Kidney (tissue), 14 donors: ENCODE data around the gene PLA2G6. TPM values are rescaled to one million over a fixed set of nuclear protein-coding genes. Genes with fewer than 3 reads are reported as not detected.
A peak's percentile ranks its signal among the peaks of the same experiment; 100 is the strongest.

ENCODE experiments used
- DNase-seq, 5 donors: peaks; one replicate each; pipeline ENCODE4 v3.0.0-alpha.2; 2013 to 2020
- FAIRE-seq: peaks from 2 replicates; lab custom pipeline; 2012; peaks lifted over from hg19 to GRCh38; lab: Jason Lieb, UNC
- H3K27ac ChIP-seq, 2 donors: one replicate each; pipeline ENCODE4 v1.7.0; 2013; ENCODE audit warnings: low read depth in 2 of 2, low read length in 2 of 2, inconsistent platforms in 1 of 2
- H3K27me3 ChIP-seq: one replicate; pipeline ENCODE4 v1.7.1; 2013; ENCODE audit warnings: low read length, inconsistent platforms; ENCODE audit not compliant: control insufficient read depth, insufficient read depth
- H3K36me3 ChIP-seq, 3 donors: one replicate each; pipeline versions ENCODE4 v1.7.0 to v1.7.1; 2013; ENCODE audit warnings: low read length in 3 of 3, control low read depth in 1 of 3, inconsistent platforms in 1 of 3; ENCODE audit not compliant: insufficient read depth in 3 of 3, control insufficient read depth in 2 of 3
- H3K4me1 ChIP-seq, 3 donors: one replicate each; pipeline versions ENCODE4 v1.7.0 to v1.7.1; 2013; ENCODE audit warnings: low read length in 3 of 3, inconsistent platforms in 1 of 3, low read depth in 1 of 3; ENCODE audit not compliant: control insufficient read depth in 2 of 3, insufficient read depth in 2 of 3
- H3K4me3 ChIP-seq, 3 donors: one replicate each; pipeline versions ENCODE4 v1.7.0 to v1.8.1; 2013; ENCODE audit warnings: low read length in 3 of 3, control low read depth in 1 of 3, inconsistent platforms in 1 of 3
- H3K9ac ChIP-seq, 3 donors: one replicate each; pipeline versions ENCODE4 v1.7.0 to v1.7.1; 2013; ENCODE audit warnings: low read length in 3 of 3, control low read depth in 1 of 3, inconsistent platforms in 1 of 3
- H3K9me3 ChIP-seq, 3 donors: one replicate each; pipeline versions ENCODE4 v1.7.0 to v1.7.1; 2013; ENCODE audit warnings: low read length in 3 of 3, control low read depth in 1 of 3, inconsistent platforms in 1 of 3; ENCODE audit not compliant: control insufficient read depth in 2 of 3, insufficient read depth in 1 of 3
- CTCF ChIP-seq: IDR thresholded peaks from 3 replicates; pipeline ENCODE4 v1.5.1; 2012; ENCODE audit warnings: mild to moderate bottlenecking, moderate library complexity, borderline replicate concordance; ENCODE audit not compliant: insufficient read depth; ENCODE audit errors: extremely low read depth
- intact Hi-C: fragments of 100-400 bp; cut with DNase I; formaldehyde crosslinking; loops from one replicate; pipeline ENCODE4 v1.11.1; 2022
- polyA plus RNA-seq: library from polyadenylated mRNA; stranded (reverse); fragments of 350-450 nt; fragmentation: Illumina TruSeq; extraction: RNeasy Lipid Tissue Mini Kit (QIAGEN cat#74804); gene quantifications from one replicate; pipeline ENCODE4 v1.2.3, GENCODE V29; 2014; ENCODE audit warnings: low read depth, low replicate concordance; ENCODE audit not compliant: insufficient read depth
- total RNA-seq: library from RNA; stranded (reverse); fragmentation: NEBNext Ultra II Directional; extraction: Animal tissue kit (Norgen Biotek cat#: 25700); gene quantifications from one replicate; pipeline ENCODE4 v1.2.1, GENCODE V29; 2021
- donor health status: control.
- donor health status: control.
- donor health status: control.
- donor health status: control.
- donor health status: control.
- donor health status: DM: yes; HTN: yes; CAD: no.
- donor health status: Normal renal cell carcinoma (clear cell type).

The PLA2G6 gene
- total and polyA plus RNA-seq, 2 donors from 2014 or later = 26.6 to 61.6 TPM

- intact Hi-C loops = no loop called here
- no peaks in the 10 kb centered on the region for H3K27me3 ChIP-seq
- FAIRE-seq (no peak), DNase-seq (peak in 1 of 5 donors; percentile 35)
- H3K4me1 ChIP-seq = peaks cover 0 to 3% (median 0%) of the 10 kb centered on the region in 3 donors
- no peak for TF ChIP-seq CTCF
- H3K9me3 ChIP-seq = no peaks in the 10 kb centered on the region
- peaks cover 0 to 34% (median 19%) of the 10 kb centered on the region in 3 donors for H3K36me3 ChIP-seq
- H3K27ac ChIP-seq = no peak overlapping the region
- H3K9ac ChIP-seq = no peak overlapping the region
- H3K4me3 ChIP-seq = no peak overlapping the region
These were observed 114.6 kb downstream of the PLA2G6 start for GRCh38 chr22:38067028-38067415.

- FAIRE-seq (no peak), DNase-seq (peak in 1 of 5 donors; percentile 19)
- intact Hi-C loops = no loop called here
- Histone ChIP-seq H3K4me1 (peaks cover 0 to 3% (median 0%) of the 10 kb centered on the region in 3 donors), H3K9ac (no peak overlapping the region), H3K27me3 (no peaks in the 10 kb centered on the region), H3K4me3 (no peak overlapping the region), H3K36me3 (peaks cover 0 to 31% (median 19%) of the 10 kb centered on the region in 3 donors), H3K9me3 (no peaks in the 10 kb centered on the region), H3K27ac (no peak overlapping the region)
- TF ChIP-seq CTCF = no peak
These were observed 115.1 kb downstream of the PLA2G6 start for GRCh38 chr22:38066381-38067027.

GRCh38 chr22:38065539-38065938, 116.1 kb downstream of the PLA2G6 start:
- H3K27me3 ChIP-seq = no peaks in the 10 kb centered on the region
- H3K27ac ChIP-seq = no peak overlapping the region
- FAIRE-seq = no peak
- no peak overlapping the region for H3K4me3 ChIP-seq
- TF ChIP-seq CTCF = no peak
- DNase-seq = no peak
- intact Hi-C loops = no loop called here
- peaks cover 0 to 28% (median 19%) of the 10 kb centered on the region in 3 donors for H3K36me3 ChIP-seq
- no peaks in the 10 kb centered on the region for H3K9me3 ChIP-seq
- peaks cover 0 to 3% (median 0%) of the 10 kb centered on the region in 3 donors for H3K4me1 ChIP-seq
- H3K9ac ChIP-seq = no peak overlapping the region
